OCI-LY3 (cell line): ENCODE results near the gene CADM2.
A peak's percentile ranks its signal among the peaks of the same experiment; 100 is the strongest.

Source experiments
- H2AFZ ChIP-seq: fragments of 200-600, 300-600 bp; shearing (Covaris generic); 2 replicates; pipeline ENCODE4 v1.6.0; 2014; ENCODE audit warnings: antibody characterized with exemption, low read depth, low read length
- H3K27ac ChIP-seq: fragments of 200-600, 300-600 bp; sonication (generic); 2 replicates; pipeline ENCODE4 v1.5.1; 2014; ENCODE audit warnings: mild to moderate bottlenecking, low read length, moderate library complexity, mixed read lengths
- H3K27me3 ChIP-seq: fragments of 200-600, 300-600 bp; sonication (generic); 2 replicates; pipeline ENCODE4 v1.6.1; 2014; ENCODE audit warnings: low read depth, low read length, mixed read lengths
- H3K36me3 ChIP-seq: fragments of 200-600, 300-600 bp; sonication (generic); replicated peaks from 2 replicates; pipeline ENCODE3; 2014; ENCODE audit warnings: low read depth, low read length, mixed read lengths
- H3K4me1 ChIP-seq: fragments of 300-600, 200-600 bp; sonication (generic); 2 replicates; pipeline ENCODE4 v1.6.1; 2014; ENCODE audit warnings: low read length, mixed read lengths
- H3K4me2 ChIP-seq: fragments of 200-600, 300-600 bp; sonication (generic); 2 replicates; pipeline ENCODE4 v1.6.1; 2014; ENCODE audit warnings: low read length, mixed read lengths
- H3K4me3 ChIP-seq: fragments of 300-600, 200-600 bp; sonication (generic); 2 replicates; pipeline ENCODE4 v1.5.1; 2014; ENCODE audit warnings: antibody characterized with exemption, mild to moderate bottlenecking, low read length, moderate library complexity
- H3K79me2 ChIP-seq: fragments of 300-600, 200-600 bp; shearing (Covaris generic); 2 replicates; pipeline ENCODE4 v1.6.1; 2014; ENCODE audit warnings: mild to moderate bottlenecking, low read length, mixed read lengths
- H3K9ac ChIP-seq: fragments of 300-600, 200-600 bp; shearing (Covaris generic); 2 replicates; pipeline ENCODE4 v1.6.0; 2014; ENCODE audit warnings: mild to moderate bottlenecking, low read length, moderate library complexity
- H3K9me3 ChIP-seq: fragments of 200-600, 300-600 bp; shearing (Covaris generic); 2 replicates; pipeline ENCODE4 v1.6.1; 2014; ENCODE audit warnings: low read length, mixed read lengths; ENCODE audit not compliant: insufficient read depth
- H4K20me1 ChIP-seq: fragments of 200-600, 300-600 bp; sonication (generic); 2 replicates; pipeline ENCODE4 v1.6.1; 2016; ENCODE audit warnings: low read length, mixed read lengths; ENCODE audit not compliant: insufficient read depth
- CTCF ChIP-seq: fragments of 200-600, 300-600 bp; sonication (generic); IDR thresholded peaks from 2 replicates; pipeline ENCODE4 v1.5.1; 2014; ENCODE audit warnings: antibody characterized with exemption, low read length, low read depth
- EZH2phosphoT487 ChIP-seq: fragments of 200-600 bp; shearing (Covaris generic); IDR thresholded peaks from 2 replicates; pipeline ENCODE4 v1.6.1; 2018; ENCODE audit warnings: antibody characterized with exemption, mixed run types, low read depth

Gene CADM2

DNA sequence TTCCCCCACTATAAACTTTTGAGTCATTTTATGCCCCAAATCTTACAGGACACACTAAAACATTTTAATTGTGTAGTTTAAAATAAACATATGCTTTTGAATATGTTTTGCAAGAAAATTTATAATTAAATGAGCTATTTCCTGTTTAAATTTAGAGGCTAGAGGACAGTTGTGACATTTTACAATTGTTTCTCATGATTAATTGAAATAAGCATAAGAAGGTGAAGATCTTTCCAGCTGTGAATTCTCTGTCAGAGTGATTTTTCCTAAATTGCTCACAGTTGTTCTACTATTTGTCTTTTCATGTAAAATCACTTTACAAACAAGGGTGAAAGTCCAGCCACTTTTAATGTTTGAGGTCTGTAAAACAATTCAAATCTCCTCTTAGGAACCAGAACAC, 892.3 kb downstream of the CADM2 start:
- H3K9ac ChIP-seq: no peak overlapping the region
- H3K4me2 ChIP-seq: no peak overlapping the region
- H3K36me3 ChIP-seq: no peaks in the 10 kb centered on the region
- TF ChIP-seq CTCF: no peak
- no peak for TF ChIP-seq EZH2phosphoT487
- no peak overlapping the region for H3K27ac ChIP-seq
- no peaks in the 10 kb centered on the region for H3K79me2 ChIP-seq
- H3K9me3 ChIP-seq: no peaks in the 10 kb centered on the region
- H3K4me3 ChIP-seq: no peak overlapping the region
- H3K27me3 ChIP-seq: no peaks in the 10 kb centered on the region
- no peaks in the 10 kb centered on the region for H3K4me1 ChIP-seq
- no peak overlapping the region for H2AFZ ChIP-seq
- H4K20me1 ChIP-seq: no peaks in the 10 kb centered on the region

GRCh38 chr3:85853805-85854204, 895.0 kb downstream of the CADM2 start:
- no peak overlapping the region for H3K27ac ChIP-seq
- TF ChIP-seq CTCF (no peak), EZH2phosphoT487 (no peak)
- H4K20me1 ChIP-seq: no peaks in the 10 kb centered on the region
- H3K9ac ChIP-seq: no peak overlapping the region
- H3K79me2 ChIP-seq: no peaks in the 10 kb centered on the region
- H3K4me1 ChIP-seq: no peaks in the 10 kb centered on the region
- H3K9me3 ChIP-seq: no peaks in the 10 kb centered on the region
- H3K4me2 ChIP-seq: no peak overlapping the region
- H3K4me3 ChIP-seq: no peak overlapping the region
- no peaks in the 10 kb centered on the region for H3K27me3 ChIP-seq
- no peak overlapping the region for H2AFZ ChIP-seq
- H3K36me3 ChIP-seq: no peaks in the 10 kb centered on the region

DNA sequence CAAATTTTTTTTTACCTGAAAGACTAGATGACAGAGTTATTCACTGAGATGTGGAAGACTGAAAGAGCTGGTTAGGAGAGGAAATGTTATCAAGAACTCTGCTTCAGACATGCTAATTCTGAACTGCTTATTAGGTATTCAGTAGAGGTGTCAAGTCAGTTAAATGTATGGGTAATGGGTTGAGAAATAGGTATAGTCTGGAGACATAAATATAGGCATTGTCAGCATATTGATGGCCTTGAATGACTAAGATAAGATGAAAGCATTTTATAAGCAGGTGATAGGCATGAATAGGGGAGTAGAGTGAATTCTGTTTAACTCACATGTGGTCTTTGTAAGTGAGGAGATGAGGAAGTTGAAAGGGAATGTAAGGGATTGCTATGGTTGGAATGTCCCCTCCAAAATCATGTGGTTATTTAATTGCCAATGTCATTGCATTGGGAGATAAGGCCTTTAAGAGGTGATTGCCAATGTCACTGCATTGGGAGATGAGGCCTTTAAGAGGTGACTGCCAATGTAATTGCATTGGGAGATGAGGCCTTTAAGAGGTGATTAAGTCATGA, 904.2 kb downstream of the CADM2 start:
- H3K27me3 ChIP-seq: no peaks in the 10 kb centered on the region
- H3K4me3 ChIP-seq: no peak overlapping the region
- peaks cover 6% of the 10 kb centered on the region for H3K4me1 ChIP-seq

DNA sequence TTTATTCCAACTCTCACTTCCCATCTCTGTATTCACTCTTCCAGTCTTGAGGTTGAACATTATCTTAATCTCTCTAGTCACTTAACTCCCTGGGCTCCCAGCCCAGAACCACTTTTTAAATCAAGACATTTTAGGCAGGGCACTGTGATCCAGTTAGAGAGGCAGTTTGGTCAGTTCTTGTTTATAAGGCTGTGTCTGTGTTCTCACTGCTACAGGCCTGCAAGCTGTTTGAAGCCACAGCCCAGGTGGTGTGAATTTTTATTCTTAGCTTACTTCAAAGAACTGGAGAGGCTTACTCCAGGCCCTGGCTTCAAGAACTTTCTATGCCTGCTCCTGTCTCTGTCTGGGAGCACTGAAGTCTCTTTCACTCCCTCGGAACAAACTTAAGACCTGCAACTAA, 906.1 kb downstream of the CADM2 start:
- Histone ChIP-seq H3K79me2 (no peaks in the 10 kb centered on the region), H3K9me3 (no peaks in the 10 kb centered on the region), H3K9ac (no peak overlapping the region), H3K4me3 (no peak overlapping the region), H3K36me3 (no peaks in the 10 kb centered on the region), H4K20me1 (no peaks in the 10 kb centered on the region), H3K27ac (no peak overlapping the region), H3K4me1 (peaks cover 6% of the 10 kb centered on the region), H3K4me2 (no peak overlapping the region), H3K27me3 (no peaks in the 10 kb centered on the region), H2AFZ (no peak overlapping the region)
- TF ChIP-seq EZH2phosphoT487 (no peak), CTCF (no peak)

More for the DNA sequence above, 904.2 kb downstream of the CADM2 start:
- Histone ChIP-seq H3K79me2 (no peaks in the 10 kb centered on the region), H3K4me2 (peak overlapping the region; percentile 38; the same call in 1 of the 2 replicates), H2AFZ (0 out of 2 replicates have a peak overlapping the region, but pooled peaks have one; percentile 58), H4K20me1 (no peaks in the 10 kb centered on the region), H3K9ac (no peak overlapping the region), H3K9me3 (no peaks in the 10 kb centered on the region), H3K36me3 (no peaks in the 10 kb centered on the region), H3K27ac (no peak overlapping the region)
- no peak for TF ChIP-seq CTCF
- TF ChIP-seq EZH2phosphoT487: no peak
